Spleen (tissue), 7 donors: ENCODE data around the gene HPCAL4.

Experiments used
- POLR2A ChIP-seq, 3 donors: fragments of 450-650 bp; IDR thresholded peaks; one replicate each; pipeline ENCODE4 v1.5.1; 2017; ENCODE audit warnings: antibody characterized with exemption in 3 of 3, mild to moderate bottlenecking in 1 of 3
- POLR2AphosphoS5 ChIP-seq, 3 donors: sonication (generic); formaldehyde crosslinking; IDR thresholded peaks; one replicate each; pipeline ENCODE4 v1.5.1; 2017; ENCODE audit warnings: antibody characterized with exemption in 3 of 3
- TF ChIP-seq, protein P1 (sequence below), 11 experiments: fragments of 200-600 bp in 7 of 11; fragments of 450-650 bp in 4 of 11; sonication (generic) in 4 of 11; IDR thresholded peaks in 8 of 11; conservative IDR thresholded peaks in 3 of 11; 1 replicate in 7 of 11; 2 replicates in 4 of 11; pipeline versions ENCODE4 v1.4.0 to v1.8.0; 2016 to 2021; ENCODE audit warnings: antibody characterized with exemption in 11 of 11, inconsistent platforms in 4 of 11, mild to moderate bottlenecking in 1 of 11
- donor health status: DM: no; HTN: no; CAD: no; lungs with moderate emphysema.
- donor health status: DM: no; HTN: no; CAD: no.
- donor health status: DM: no; HTN: no; CAD: no.

DNA sequence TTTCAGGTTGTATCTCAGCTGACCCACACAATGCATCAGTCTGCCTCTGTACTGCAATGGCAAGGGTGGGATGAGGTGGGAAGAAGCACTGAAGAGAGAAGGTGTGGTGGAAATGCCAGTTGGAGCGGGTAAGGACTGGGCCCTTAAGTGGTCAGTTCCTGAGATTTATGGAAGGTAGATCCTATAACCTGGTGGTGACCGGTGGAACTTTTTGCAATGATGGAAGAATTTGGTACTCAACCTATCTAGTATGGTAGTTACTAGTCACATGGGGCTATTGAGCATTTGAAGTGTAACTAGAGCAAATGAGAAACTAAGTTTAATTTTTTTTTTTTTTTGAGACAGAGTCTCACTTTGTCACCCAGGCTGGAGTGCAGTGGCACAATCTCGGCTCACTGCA, 8.2 kb upstream of the HPCAL4 start:
- TF ChIP-seq POLR2A (IDR thresholded peaks at IDR 0.05) (no peak), POLR2AphosphoS5 (IDR thresholded peaks at IDR 0.05) (no peak)
- TF ChIP-seq, protein P1, sequence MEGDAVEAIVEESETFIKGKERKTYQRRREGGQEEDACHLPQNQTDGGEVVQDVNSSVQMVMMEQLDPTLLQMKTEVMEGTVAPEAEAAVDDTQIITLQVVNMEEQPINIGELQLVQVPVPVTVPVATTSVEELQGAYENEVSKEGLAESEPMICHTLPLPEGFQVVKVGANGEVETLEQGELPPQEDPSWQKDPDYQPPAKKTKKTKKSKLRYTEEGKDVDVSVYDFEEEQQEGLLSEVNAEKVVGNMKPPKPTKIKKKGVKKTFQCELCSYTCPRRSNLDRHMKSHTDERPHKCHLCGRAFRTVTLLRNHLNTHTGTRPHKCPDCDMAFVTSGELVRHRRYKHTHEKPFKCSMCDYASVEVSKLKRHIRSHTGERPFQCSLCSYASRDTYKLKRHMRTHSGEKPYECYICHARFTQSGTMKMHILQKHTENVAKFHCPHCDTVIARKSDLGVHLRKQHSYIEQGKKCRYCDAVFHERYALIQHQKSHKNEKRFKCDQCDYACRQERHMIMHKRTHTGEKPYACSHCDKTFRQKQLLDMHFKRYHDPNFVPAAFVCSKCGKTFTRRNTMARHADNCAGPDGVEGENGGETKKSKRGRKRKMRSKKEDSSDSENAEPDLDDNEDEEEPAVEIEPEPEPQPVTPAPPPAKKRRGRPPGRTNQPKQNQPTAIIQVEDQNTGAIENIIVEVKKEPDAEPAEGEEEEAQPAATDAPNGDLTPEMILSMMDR (IDR thresholded peaks at IDR 0.05 in 8 of 11, conservative IDR thresholded peaks at IDR 0.05 in 3 of 11) = no peak
